Femur (tissue), 1 donor: ENCODE results near the gene COX14.
A peak's percentile ranks its signal among the peaks of the same experiment; 100 is the strongest.

Experiments
- DNase-seq: peaks from one replicate; pipeline ENCODE4 v3.0.0-alpha.2; 2017

COX14 gene

DNA sequence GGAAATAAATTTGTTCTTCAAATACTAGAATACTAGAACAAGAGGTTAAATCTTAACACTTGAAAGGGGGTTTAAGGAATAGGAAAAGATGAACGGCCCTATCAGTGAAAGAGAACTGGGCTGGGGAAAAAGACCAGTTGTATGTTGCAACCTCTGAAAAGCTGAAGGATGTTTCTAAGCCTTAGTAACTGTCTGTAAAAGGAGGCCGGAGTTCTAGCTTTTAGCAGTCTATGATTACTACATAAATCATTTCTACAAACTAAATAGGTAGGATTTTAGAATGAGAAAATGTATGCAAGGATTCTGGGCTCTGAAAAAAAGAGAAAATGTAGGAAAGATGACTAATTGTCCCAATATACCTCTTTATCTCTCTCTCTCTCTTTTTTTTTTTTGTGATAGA, 50.2 kb downstream of the COX14 start:
- no peak for DNase-seq

DNA sequence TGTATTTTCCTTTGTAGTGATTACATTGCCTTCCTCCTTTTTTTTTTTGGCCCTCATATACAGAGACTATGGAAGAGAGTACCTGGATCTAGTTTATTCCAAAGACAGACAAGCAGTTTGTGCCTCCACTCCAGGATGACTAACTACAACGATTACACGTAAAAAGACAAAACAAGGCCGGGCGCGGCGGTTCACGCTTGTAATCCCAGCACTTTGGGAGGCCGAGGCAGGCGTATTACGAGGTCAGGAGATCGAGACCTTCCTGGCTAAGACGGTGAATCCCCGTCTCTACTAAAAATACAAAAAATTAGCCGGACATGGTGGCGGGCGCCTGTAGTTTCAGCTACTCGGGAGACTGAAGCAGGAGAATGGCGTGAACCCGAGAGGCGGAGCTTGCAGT, 52.9 kb downstream of the COX14 start:
- DNase-seq = no peak

- DNase-seq = peak; percentile 69
Observed at GRCh38 chr12:50166799-50167048, 54.7 kb downstream of the COX14 start.

DNA sequence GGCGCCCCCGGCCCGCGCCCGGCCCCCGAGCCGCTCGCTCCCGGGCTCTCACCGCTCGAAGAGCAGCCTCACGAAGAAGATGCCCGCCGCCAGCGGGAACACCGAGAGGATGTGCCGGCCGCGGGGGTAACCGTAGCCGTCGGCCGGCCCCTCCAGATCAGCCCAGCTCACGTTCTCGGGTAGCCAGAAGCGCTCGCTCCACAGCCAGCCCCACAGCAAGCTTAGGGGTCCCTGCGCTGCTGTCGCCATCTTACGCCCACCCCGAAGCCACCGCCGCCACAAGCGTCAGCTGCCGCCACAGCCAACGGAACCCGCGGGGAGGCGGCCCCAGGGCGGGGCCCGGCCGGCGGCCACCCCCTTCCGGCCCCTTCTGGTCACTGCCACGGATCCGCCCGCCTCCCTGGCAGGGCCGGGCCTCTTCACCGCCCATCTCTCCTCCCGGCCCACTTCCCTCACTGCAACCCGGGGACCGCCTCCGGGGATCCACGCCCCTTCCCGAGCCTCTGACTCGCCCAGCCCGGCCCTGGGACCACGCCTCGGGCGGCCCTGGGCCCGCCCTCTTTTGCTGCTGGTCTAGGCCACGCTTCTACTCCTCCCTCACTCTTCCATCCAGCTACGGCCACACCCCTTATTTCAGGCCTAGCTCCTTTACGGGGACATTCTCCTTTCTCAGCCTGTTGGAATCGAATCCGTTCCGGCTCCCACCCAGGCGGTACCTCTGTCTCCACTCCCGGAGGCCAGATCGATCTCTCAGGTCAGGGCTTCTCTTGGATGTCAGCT, 55.2 kb downstream of the COX14 start, which contains the start of gene CERS5:
TSS of gene CERS5 (minus strand) at position 321 of the 780 bp plus-strand sequence. CDS start at position 249, 72 bp downstream.
- peak; percentile 100 for DNase-seq
